SKM-1 (cell line): Measurements from ENCODE around the gene ASTE1.
"Not testable (repeated sequence)": the region's sequence is repeated elsewhere in the genome, so short reads cannot be mapped to it uniquely, and the experiment has no call there.

Experiments
- DNase-seq: peaks from one replicate; lab custom pipeline; 2025; ENCODE audit not compliant: unreplicated experiment; lab: John Stamatoyannopoulos, UW

ASTE1 gene

DNA sequence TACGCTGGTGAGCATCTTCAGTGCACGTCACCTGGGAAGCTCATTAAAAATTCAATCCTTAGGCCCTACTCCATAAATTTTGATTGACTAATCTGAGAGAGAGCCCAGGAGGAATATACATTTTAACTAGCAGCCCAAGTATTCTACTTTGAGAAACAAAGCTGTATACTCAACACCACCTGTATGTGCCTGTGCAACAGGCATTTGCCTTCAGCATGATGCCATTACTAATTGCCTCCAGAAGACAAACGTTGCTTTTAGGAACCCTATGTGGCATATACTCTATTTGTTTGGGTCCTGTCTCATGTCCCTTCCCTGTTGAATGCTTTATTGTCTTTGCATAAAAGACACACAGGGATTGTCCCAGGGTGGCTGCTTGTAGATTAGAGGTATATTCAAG, 7.7 kb downstream of the ASTE1 start:
- DNase-seq = no peak

DNA sequence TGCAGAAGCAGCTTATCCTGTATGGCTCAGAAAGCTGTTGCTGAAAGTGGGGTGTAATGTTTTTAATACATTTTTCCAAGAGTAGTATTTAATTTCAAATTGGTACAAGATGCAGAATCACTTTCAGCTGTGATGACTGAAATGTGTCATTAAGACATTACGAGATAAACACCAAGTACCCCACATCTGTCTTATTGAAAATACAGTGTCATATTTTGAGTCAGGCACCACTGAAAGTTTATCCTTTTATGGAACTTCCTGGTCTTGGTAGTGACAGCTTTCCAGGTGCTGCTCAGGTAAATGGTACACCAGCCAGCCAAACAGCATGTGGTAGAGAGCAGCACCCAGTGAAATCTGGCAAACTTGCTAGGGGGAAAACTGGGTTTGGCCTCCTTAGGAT, 16.9 kb downstream of the ASTE1 start:
- no peak for DNase-seq

DNA sequence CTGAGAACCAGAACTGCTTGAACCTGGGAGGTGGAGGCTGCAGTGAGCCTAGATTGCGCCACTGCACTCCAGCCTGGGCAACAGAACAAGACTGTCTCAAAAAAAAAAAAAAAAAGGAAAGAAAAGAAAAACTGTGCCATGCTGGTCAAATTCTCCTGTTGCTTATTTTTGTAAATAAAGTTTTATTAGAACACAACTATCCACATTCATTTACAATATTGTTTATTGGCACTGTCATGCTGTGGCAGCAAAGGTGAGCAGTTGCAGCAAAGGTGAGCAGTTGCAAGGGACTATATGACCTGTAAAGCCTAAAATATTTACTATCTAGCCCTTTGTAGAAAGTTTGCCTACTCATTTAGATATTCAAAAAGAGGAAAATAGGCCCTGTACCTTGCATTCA, 18.3 kb downstream of the ASTE1 start:
- DNase-seq = no peak

DNA sequence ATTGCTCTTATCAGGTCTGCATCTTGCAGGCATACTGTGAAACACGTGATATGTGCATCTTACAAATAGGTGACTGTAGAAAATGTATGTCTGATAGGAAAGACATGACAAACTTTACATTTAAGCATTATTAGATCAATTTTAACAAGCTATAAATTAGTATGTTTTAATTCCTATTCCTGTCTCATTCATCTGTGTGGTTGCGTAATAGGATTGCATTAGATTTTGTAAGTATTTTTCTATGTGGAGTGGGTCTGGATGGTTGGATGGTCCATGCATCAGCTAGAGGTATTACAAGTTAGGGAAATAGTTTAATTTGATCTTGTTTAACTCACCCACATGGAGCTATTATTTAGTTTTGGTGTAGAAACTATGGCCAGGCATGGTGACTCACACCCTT, 18.8 kb downstream of the ASTE1 start:
- DNase-seq = no peak

DNA sequence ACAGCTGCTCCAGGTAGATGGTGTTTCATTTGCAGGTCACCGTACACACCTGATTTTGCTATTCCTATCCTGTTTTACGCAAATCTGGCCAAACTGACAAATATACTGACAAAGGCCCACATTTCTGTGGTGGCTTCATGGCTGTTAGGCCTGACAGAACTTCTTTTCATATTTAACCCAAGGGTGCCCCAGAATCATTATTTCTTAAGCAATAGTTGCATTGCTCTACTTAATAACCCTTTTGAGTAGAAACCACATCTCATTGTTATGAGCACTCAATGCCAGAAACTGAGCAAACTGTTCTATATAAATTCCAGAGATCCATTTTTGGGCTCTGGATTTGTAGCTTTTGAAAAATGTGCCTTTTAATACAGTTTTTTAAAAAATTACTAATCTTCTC, 19.4 kb downstream of the ASTE1 start:
- no peak for DNase-seq

DNA sequence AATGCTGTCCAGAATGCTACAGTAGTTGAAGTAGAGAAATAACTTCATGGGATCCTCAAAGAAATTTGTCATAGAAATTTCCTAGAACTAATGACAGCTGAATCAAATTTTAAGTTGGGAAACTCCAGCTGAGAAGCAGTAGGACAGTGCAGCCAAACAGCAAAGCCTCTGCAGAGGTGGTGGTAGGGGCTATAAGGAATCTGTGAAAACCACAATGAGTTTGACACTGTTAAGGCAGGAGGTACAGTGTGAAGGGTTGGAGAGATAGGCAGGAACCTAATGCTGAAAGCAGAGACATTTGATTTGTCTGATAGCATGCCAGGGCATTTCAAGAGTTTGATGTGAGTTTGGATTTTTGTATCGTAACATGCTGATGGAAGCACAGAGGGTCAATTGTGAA, 22.0 kb downstream of the ASTE1 start:
- DNase-seq = no peak

DNA sequence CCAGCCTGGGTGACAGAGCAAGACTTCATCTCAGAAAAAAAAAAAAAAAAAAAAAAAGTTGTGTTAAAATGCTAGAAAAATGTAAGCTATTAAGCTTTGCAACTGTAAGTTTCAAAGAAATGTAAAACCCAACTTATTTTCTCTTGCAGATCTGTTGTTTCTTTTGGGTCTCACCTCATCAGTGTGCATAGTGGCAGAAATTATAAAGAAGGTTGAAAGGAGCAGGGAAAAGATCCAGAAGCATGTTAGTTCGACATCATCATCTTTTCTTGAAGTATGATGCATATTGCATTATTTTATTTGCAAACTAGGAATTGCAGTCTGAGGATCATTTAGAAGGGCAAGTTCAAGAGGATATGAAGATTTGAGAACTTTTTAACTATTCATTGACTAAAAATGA, 25.6 kb downstream of the ASTE1 start:
- DNase-seq = no peak

DNA sequence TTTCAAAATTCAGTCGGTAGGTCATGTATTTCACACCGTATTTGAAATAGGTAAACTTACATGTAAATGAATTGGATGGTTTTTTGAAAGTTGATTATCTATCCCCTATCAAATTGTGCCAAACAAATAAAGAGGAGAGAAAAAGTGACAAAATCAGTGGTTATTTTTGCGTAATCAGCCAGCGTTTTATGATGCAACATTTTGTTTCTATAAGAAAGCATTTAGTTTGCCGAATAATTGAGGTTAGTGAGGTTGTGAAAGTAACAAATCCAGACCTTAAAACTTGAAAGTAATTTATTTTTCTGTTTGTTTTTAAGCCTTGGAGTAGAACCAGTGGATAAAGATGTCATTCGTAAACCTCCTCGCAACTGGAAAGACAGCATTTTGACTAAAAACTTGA, 29.3 kb downstream of the ASTE1 start:
- DNase-seq = no peak

DNA sequence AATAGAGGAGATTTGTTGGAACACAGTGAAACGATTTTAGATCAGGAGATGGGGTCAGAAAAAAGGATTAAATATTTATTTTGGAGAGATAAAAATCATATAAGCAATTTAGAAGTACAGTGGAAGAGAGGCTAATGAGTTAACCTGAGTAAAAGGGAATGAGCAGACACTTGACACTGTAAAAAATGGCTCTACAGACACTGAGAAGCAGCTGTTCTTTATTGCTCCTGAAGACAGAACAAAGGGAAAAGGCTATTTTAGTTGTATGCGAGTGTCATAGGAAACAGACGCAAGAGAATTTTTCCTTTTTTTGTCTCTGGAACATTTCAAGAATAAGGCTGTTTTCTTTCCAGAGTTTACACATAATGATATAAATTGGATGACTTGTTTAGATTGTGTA, 34.3 kb downstream of the ASTE1 start:
- no peak for DNase-seq

DNA sequence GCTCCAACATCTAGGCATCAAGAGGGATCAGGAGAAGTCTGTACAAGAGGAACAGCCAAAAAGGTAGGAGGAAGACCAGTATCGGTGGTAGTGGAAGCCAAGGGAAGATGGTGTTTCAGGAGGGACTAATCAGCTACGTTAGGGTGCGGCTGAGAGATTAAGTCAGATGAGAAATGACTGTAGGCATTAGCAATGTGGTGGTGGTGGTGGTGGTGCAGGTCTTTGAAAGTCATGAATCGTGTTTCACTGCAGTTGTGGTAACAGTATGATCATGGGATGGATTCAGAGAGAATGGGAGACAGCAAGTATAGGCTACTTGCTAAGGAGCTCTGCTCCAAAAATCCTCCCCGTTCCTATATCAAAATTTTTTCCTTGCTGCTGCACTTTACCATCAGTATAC, 35.5 kb downstream of the ASTE1 start:
- DNase-seq = no peak

DNA sequence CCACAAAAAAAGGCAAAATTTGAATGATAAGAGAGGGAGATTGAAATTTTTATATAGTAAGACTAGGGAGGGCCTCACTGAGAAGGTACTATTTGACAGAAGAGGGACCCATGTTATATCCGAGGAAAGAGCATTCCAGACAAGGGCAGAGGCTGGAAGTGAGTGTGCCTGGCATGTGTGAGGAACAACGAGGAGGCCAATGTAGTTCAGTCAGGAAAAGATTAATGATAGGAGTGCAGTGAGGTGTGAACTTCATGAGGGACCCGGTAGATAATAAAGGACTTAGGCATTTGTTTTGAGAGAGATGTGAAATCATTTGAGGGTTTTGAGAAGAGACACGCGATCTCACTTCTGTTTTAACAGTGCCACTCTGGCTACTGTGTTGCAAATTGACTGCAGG, 36.3 kb downstream of the ASTE1 start:
- DNase-seq = no peak

DNA sequence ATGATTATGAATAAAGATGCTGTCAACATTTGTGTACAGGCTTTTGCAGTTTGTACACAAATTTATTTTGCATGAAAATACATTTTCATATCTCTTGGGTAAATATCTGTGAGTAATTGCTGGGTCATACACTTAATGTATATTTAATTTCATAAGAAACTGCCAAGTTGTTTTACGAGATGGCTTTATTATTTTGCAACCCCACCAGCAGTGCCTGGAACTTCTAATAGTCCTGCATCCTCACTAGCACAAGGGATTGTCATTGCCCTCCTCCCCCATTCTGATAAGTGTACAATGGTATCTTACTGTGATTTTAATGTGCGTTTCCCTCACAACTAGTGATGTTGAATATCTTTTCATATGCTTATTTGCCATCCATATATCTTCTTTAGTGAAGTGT, 45.2 kb downstream of the ASTE1 start:
- no peak for DNase-seq

DNA sequence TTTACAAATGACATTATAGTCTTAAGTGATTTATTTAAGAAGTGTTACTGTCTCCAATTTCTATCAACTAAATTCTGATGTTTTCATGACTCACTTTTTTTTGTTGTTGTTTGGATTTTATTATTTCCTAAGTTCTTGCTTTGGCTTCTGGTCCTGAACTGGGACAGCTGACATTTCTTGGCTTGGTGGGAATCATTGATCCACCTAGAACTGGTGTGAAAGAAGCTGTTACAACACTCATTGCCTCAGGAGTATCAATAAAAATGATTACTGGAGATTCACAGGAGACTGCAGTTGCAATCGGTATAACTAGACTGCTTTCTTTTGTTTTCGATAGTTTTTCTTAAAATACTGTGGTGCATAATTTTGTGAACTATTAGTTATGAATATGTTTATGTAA, 47.5 kb downstream of the ASTE1 start:
- no peak for DNase-seq

DNA sequence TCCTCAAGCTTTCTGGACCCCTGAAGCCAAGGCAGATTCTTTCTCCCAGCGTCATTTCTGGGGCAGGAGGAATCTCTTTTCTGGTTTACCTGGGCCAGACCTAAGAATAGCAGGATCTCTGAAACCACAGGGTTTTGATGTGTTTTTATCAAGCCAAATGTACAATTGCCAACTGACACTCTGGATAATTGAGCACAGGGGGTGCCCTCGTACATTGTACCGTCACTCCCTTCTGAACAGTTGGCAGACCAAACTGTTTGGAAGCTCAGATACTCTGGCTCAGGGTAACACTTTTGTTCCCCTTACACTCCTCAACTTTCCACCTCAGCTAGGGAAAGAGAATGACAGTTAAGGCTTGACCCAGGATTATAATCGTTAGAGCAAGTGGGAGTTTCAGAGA, 49.9 kb downstream of the ASTE1 start:
- no peak for DNase-seq

DNA sequence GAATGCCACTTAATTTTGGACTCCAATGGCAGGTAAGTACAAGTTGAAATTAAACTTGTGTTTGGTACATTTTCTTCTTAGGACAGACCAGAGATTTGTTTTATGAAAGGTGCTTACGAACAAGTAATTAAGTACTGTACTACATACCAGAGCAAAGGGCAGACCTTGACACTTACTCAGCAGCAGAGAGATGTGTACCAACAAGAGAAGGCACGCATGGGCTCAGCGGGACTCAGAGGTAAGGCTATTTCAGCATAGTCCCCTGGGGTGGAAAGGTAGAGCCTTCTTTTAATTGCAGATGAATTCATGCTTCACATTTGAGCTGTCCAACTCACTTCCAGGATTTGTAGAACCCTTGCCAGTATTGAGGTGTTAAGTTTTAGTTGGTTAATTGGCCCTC, 51.4 kb downstream of the ASTE1 start:
- DNase-seq = no peak

DNA sequence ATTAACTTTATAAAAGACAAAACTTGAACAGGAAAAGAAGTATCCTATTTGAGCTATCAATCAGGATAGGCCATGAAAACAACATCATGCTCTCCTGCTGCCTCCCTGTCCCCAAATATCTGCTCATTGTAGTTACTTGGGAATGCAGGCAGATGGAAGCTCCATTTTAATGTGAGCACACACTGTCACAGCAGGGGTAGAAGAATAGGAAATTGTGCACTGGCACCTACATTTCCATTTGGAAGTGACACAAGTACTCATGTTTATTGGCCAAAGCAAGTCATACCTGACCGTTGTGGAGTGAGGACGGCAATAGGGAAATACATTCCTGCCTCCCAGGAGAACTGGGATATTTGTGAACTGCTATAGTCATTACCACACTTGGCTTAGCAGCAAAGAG, 52.4 kb downstream of the ASTE1 start:
- no peak for DNase-seq

DNA sequence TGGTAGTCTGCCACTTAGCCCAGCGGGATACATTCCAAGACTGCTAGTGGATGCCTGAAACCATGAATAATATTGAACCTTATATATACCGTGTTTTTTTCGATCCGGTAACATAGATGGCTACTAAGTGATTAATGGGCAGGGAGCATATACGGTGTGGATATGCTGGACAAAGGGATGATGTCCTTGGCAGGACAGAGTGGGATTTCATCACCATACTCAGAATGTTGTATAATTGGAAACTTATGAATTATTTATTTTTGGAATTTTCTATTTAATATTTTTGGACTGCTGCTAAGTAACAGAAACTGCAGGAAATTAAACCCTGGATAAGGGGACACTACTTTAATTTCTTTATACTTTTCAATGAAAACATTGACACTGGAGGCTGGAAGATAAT, 53.2 kb downstream of the ASTE1 start:
- DNase-seq = no peak

DNA sequence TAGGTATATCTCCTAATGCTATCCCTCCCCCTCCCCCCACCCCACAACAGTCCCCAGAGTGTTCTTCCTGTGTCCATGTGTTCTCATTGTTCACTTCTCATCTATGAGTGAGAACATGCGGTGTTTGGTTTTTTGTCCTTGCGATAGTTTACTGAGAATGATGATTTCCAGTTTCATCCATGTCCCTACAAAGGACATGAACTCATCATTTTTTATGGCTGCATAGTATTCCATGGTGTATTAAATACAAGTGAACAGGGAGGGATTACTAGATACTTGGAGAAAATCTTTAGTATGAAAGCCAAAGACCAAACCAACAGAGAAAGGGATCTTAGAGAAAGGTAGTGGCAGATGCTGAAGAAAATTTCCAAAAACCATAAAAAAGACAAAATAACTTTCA, 54.0 kb downstream of the ASTE1 start:
- not testable (repeated sequence) for DNase-seq

DNA sequence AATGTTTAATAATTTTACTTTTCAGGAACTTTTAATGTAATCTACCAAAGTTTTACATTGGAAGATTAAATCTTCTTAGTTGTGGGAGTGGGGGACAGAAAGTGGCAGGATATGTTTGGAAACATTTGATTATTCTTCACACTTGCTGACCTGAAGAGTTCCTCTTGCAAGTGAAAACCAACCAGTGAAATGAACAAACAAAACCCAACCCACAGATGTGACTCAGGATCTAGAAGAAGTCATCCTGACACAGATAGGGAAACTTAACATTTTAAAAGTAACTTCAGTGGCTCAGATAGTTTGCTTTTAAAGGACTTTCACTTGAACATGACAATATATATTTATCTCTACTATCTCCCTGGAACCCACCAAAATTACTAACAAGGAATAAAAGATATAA, 55.4 kb downstream of the ASTE1 start:
- no peak for DNase-seq

DNA sequence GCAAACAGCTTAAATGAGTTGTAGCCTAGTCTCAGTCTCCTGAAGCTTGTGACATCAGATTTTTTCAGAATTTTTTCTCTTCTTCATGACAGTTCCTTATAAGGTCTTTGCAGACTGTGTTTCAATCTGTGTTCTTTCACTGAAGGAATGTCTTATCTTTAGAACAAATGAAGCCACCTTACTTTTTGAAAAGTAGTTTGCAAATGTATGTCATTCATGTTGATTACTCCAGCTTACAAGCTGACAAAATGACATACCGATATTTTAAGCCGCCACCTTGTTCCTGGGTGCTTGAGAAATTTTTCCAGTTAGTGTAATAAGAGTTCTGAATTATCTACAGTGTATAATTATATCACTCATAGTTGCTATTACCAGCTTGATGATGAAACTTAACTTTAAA, 57.0 kb downstream of the ASTE1 start:
- no peak for DNase-seq

DNA sequence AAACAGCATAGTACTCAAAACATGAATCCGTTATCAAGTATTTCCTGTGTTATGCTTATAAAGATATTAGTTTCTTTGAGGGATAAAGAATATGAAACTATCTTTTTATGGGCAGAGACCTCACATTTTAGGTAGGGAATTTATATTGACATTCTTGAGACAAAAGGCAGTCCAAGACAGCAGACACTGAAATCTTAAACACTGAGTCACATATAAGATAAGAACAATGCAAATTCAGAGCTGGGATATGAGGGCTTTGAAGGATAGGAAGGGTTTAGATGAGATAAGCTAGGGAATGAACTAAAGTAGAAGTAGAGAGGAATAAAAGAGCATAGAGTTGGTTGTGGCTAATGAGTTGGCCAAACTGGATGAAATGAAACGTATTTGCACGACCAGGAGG, 58.4 kb downstream of the ASTE1 start:
- no peak for DNase-seq

DNA sequence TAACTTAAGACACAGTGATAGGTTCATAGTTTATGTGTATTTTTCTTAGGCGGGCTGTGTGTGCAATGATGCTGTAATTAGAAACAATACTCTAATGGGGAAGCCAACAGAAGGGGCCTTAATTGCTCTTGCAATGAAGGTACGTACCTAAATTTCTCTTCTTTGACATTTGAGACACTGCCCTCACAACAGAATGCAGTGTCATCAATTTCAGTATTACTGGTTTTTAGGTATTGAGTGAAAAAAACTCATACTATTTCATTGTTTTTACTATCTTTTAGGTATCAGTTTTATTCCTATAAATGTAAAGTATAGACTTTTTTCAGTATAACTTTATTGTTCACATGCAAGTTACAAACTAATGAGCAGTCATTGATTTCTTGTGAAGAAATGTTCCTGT, 59.3 kb downstream of the ASTE1 start:
- DNase-seq = no peak

DNA sequence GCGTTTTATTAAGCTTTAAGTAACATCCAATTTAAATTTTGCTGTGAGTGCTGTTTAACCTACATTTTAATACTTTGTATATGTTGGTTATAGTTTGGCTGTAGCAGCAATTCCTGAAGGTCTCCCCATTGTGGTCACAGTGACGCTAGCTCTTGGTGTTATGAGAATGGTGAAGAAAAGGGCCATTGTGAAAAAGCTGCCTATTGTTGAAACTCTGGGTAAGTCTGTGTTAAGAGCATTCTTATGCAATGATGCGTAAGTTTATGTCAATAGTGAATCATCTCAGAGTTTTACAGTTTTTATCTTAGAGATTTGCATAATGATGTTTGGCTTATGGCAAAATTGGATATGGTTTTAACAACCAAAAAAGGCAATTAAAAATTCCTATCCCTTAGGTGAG, 62.7 kb downstream of the ASTE1 start:
- DNase-seq = no peak
